Natural killer cell (primary cell): ENCODE data around the gene GFOD2. TPM values are rescaled to one million over a fixed set of nuclear protein-coding genes. Genes with fewer than 3 reads are reported as not detected.

Experiments used
- ATAC-seq, 3 donors: fragments of 150-1000 bp in 2 of 3; fragments of 200-7000 bp in 1 of 3; cut with Tn5 transposase; 1 replicate in 1 of 3; 2 replicates in 2 of 3; pipeline ENCODE4 v1.10.0; 2021; ENCODE audit warnings: mild to moderate bottlenecking in 2 of 3, moderate library complexity in 2 of 3
- DNase-seq, 2 donors: peaks; one replicate each; pipeline versions ENCODE4 v3.0.0 to v3.0.0-alpha.2; 2013 to 2021; ENCODE audit warnings: mixed read lengths in 1 of 2
- H3K27ac ChIP-seq: one replicate; pipeline ENCODE4 v1.5.1; 2013; ENCODE audit warnings: mild to moderate bottlenecking, low read length
- H3K27me3 ChIP-seq: one replicate; pipeline ENCODE4 v1.6.1; 2013; ENCODE audit warnings: low read length; ENCODE audit not compliant: control insufficient read depth, insufficient read depth
- H3K36me3 ChIP-seq: one replicate; pipeline ENCODE4 v1.6.1; 2013; ENCODE audit warnings: low read length; ENCODE audit not compliant: control insufficient read depth, insufficient read depth
- H3K4me1 ChIP-seq: one replicate; pipeline ENCODE4 v1.6.1; 2013; ENCODE audit warnings: low read length; ENCODE audit not compliant: control insufficient read depth, insufficient read depth
- H3K4me3 ChIP-seq: one replicate; pipeline ENCODE4 v1.5.1; 2013; ENCODE audit warnings: low read length
- H3K9me3 ChIP-seq: one replicate; pipeline ENCODE4 v1.6.1; 2013; ENCODE audit warnings: low read length; ENCODE audit not compliant: control insufficient read depth, insufficient read depth
- H3K27ac Mint-ChIP-seq, 2 donors: one replicate each; pipeline ENCODE4 v1.8.0; 2022; ENCODE audit warnings: mild to moderate bottlenecking in 2 of 2, mixed read lengths in 2 of 2, moderate library complexity in 1 of 2
- H3K27me3 Mint-ChIP-seq, 2 donors: one replicate each; pipeline ENCODE4 v1.8.0; 2022; ENCODE audit warnings: low read depth in 2 of 2, mixed read lengths in 2 of 2
- H3K36me3 Mint-ChIP-seq: one replicate; pipeline ENCODE4 v1.8.0; 2022; ENCODE audit warnings: mixed read lengths
- H3K4me1 Mint-ChIP-seq, 2 donors: one replicate each; pipeline ENCODE4 v1.8.0; 2022; ENCODE audit warnings: mixed read lengths in 2 of 2
- H3K4me3 Mint-ChIP-seq: one replicate; pipeline ENCODE4 v1.8.0; 2022; ENCODE audit warnings: mild to moderate bottlenecking, moderate library complexity, mixed read lengths
- H3K9me3 Mint-ChIP-seq, 2 donors: one replicate each; pipeline ENCODE4 v1.8.0; 2022; ENCODE audit warnings: mixed read lengths in 2 of 2
- WGBS: methylation state at CpG from one replicate; pipeline ENCODE4 v1.1.7; 2013; ENCODE audit warnings: missing lambda C conversion rate; ENCODE audit not compliant: insufficient coverage; 5-methylcytosine and 5-hydroxymethylcytosine counted together
- intact Hi-C: fragments of 100-400 bp; cut with micrococcal nuclease; formaldehyde crosslinking; loops from one replicate; pipeline ENCODE4 v1.14.2; 2022
- total RNA-seq, 4 donors: library from RNA; stranded (reverse); fragments of 120-200 nt in 1 of 4; gene quantifications; one replicate each; pipeline versions ENCODE4 v1.2.3 to v1.2.4, GENCODE V29; 2013 to 2022
- TF ChIP-seq, protein P1 (sequence below): fragments of 200-600 bp; IDR thresholded peaks from one replicate; pipeline ENCODE4 v1.8.0; 2022; ENCODE audit warnings: antibody characterized with exemption

GFOD2 gene
- total RNA-seq, 3 donors from 2014 or later (not counting 1 experiment from before 2014, with no cell fraction given): 6.5 to 10.9 (median 8.3) TPM

DNA sequence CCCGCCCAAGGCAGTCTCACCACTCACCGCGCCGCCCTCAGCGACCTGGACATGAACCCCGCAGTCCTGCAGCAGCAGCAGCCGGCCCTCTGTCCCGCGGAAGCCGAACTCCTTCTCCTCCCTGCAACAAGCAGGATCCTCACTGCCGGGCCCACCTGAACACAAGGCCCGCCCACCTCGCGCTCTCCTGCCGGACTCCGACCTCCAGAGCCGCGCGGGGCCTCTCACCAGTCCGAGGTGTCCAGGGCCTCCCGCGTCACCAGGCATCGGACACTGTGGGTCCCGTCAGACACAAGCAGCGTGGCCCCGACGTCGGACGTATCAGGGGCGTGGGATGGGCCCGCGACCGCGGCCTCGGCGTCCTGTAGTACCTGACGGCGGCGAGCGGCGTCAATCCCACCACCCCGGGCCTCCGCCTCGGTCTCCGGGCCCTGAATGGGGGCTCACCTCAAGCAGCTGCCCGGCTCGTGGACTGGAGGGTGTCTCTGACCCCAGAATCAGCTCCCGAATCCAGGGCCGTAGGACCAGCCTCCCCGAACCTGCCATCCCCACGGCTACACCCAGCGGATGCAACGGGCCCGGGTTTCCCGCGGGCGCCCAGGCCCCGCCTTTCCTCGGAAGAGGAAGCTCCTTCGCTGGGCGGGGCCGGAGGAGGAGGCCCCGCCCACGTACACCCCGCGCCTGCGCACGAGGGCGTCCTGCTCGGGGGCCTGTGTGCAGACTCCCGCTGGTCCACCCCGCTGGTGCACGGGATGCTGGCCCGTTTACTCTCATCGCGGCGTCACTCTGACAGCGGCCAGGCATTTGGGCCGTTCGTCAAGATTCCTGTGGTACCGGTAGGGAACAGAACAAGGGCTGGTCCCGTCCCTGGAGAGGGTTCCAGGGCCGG lies 59.2 kb downstream of the GFOD2 start, which contains the start of gene ACD:
TSS of gene ACD (minus strand) at position 586 of the 889 bp plus-strand sequence. CDS start at position 546, 40 bp downstream.
- Mint-ChIP-seq H3K27me3 (no peaks in the 10 kb centered on the region), H3K4me1 (peaks cover 0 to 35% of the 10 kb centered on the region in 2 donors), H3K9me3 (no peaks in the 10 kb centered on the region), H3K4me3 (peak within 1 kb of the TSS; percentile 94), H3K27ac (peak within 1 kb of the TSS; percentile 93 to 94), H3K36me3 (no peaks in the 10 kb centered on the region)
- H3K27me3 ChIP-seq: no peaks in the 10 kb centered on the region
- H3K36me3 ChIP-seq: peaks cover 18% of the 10 kb centered on the region
- WGBS: under 1% methylated on average over 83 of the region's 83 CpGs
- peaks cover 26% of the 10 kb centered on the region for H3K4me1 ChIP-seq
- ATAC-seq (peak; percentile 75 to 91 (median 78)), DNase-seq (peak; percentile 95 to 96)
- intact Hi-C loops: loop anchor here (1.0 to 2.0 kb wide), 2 partner anchors 97 to 180 kb away; partner anchors contain the start of gene CTCF
- H3K9me3 ChIP-seq: no peaks in the 10 kb centered on the region
- TF ChIP-seq, protein P1, sequence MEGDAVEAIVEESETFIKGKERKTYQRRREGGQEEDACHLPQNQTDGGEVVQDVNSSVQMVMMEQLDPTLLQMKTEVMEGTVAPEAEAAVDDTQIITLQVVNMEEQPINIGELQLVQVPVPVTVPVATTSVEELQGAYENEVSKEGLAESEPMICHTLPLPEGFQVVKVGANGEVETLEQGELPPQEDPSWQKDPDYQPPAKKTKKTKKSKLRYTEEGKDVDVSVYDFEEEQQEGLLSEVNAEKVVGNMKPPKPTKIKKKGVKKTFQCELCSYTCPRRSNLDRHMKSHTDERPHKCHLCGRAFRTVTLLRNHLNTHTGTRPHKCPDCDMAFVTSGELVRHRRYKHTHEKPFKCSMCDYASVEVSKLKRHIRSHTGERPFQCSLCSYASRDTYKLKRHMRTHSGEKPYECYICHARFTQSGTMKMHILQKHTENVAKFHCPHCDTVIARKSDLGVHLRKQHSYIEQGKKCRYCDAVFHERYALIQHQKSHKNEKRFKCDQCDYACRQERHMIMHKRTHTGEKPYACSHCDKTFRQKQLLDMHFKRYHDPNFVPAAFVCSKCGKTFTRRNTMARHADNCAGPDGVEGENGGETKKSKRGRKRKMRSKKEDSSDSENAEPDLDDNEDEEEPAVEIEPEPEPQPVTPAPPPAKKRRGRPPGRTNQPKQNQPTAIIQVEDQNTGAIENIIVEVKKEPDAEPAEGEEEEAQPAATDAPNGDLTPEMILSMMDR: no peak
- peak within 1 kb of the TSS; percentile 91 for H3K27ac ChIP-seq
- peak within 1 kb of the TSS; percentile 67 for H3K4me3 ChIP-seq

DNA sequence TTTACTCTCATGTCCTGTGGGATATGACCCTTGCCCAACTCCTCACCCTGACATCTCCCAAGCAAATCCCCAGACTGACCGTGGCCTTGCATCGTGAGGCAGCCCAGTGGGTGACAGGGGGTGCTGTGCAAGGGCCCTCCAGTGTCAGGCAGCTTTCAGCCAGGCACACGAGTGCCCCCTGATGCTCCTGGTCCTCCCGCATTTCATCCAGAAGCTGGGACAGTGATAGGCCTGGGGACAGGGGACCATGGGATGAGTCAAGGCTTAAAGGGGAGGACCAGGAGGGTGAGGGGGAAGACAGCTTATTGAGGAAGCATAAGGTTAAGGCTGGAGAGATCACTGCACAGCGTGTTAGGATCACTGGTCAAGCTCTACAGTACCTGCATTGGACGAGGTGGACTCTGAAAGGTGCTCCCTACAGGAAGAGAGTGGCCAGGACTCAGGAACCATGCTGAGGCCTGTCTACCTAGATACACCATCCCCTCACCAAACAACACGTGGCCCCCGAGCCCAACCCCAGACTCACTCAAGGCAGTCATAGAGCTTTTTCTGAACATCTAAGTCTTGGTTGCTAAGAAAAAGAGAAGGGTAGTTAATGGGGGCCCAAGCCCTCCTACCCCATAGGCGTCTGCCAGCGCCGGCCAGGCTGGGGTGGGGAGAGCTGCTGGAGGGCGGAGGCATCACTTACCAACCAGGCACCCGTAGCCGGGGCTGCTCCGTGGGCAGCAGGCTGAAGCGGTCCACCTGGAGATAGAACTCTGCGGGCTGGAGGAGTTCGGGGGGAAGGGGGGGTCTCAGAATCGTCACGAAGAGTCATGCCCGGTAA lies 60.1 kb downstream of the GFOD2 start:
- peaks cover 23% of the 10 kb centered on the region for H3K36me3 ChIP-seq
- DNase-seq: no peak

DNA sequence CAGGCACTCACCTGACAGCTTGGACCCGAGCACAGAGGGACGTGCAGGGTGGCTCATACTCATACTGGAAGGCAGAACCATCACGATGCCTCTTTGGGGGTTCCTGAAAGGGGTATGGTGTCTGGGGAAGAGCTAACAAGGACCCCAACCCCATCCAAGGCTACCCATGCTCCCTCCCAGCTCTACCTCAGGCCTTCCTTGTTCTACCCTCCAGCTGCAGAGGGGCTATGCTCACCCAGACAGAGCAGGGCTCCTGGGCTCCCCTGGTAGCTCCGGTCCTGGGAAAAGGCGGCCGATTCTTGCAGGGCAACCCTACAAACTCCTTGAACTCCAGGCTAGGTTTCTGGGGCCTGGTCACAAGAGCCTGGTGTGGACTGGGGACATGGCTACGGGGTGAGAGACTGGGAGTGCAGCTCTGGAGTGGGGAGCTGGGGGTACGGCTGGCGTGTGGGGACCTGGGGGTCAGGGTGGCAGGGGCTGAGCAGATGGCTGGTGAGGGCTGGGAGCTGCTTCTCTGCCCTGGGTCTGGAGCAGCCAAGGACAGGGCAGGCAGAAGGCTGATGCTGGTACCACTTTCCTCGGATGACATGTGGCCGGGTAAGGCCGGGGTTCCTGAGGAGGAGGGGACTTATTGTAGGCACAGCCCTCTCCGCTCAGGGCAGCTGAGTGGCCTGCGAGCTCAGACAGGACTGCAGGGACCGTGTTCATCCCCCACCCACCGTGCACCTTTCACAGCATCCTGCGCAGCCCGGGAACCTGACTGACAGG lies 61.2 kb downstream of the GFOD2 start:
- TF ChIP-seq, protein P1: no peak
- intact Hi-C loops: no loop called here
- no peaks in the 10 kb centered on the region for H3K9me3 ChIP-seq
- no peaks in the 10 kb centered on the region for H3K36me3 Mint-ChIP-seq
- H3K27me3 Mint-ChIP-seq: no peaks in the 10 kb centered on the region
- H3K4me1 ChIP-seq: peaks cover 26% of the 10 kb centered on the region
- no peak for DNase-seq
- H3K27ac ChIP-seq: no peak overlapping the region
- H3K9me3 Mint-ChIP-seq: no peaks in the 10 kb centered on the region
- no peak for ATAC-seq
- no peak overlapping the region for H3K4me3 ChIP-seq
- no peak overlapping the region for H3K27ac Mint-ChIP-seq
- no peaks in the 10 kb centered on the region for H3K27me3 ChIP-seq
- 94% methylated on average over 18 of the region's 18 CpGs for WGBS
- peaks cover 23% of the 10 kb centered on the region for H3K36me3 ChIP-seq
- H3K4me3 Mint-ChIP-seq: peak overlapping the region; percentile 17
- peaks cover 0 to 34% of the 10 kb centered on the region in 2 donors for H3K4me1 Mint-ChIP-seq

More for the DNA sequence above, 60.1 kb downstream of the GFOD2 start:
- H3K27ac ChIP-seq: no peak overlapping the region
- H3K27me3 ChIP-seq: no peaks in the 10 kb centered on the region
- no peaks in the 10 kb centered on the region for H3K27me3 Mint-ChIP-seq
- TF ChIP-seq, protein P1: no peak
- 33% methylated on average over 19 of the region's 21 CpGs for WGBS
- H3K4me1 ChIP-seq: peaks cover 26% of the 10 kb centered on the region
- H3K4me3 Mint-ChIP-seq: peak overlapping the region; percentile 94
- no peaks in the 10 kb centered on the region for H3K9me3 Mint-ChIP-seq
- peaks cover 0 to 35% of the 10 kb centered on the region in 2 donors for H3K4me1 Mint-ChIP-seq
- no peaks in the 10 kb centered on the region for H3K36me3 Mint-ChIP-seq
- H3K27ac Mint-ChIP-seq: peak overlapping the region; percentile 93 to 94
- intact Hi-C loops: no loop called here
- no peak for ATAC-seq
- H3K9me3 ChIP-seq: no peaks in the 10 kb centered on the region
- H3K4me3 ChIP-seq: peak overlapping the region; percentile 67
